HG03457 (cell line): Measurements from ENCODE around the gene PHF10.
A peak's percentile ranks its signal among the peaks of the same experiment; 100 is the strongest.
"Not testable (repeated sequence)": the region's sequence is repeated elsewhere in the genome, so short reads cannot be mapped to it uniquely, and the experiment has no call there.

Experiments used
- ATAC-seq: cut with Tn5 transposase; IDR thresholded peaks from one replicate; pipeline ENCODE4 v1.9.1; 2021; ENCODE audit warnings: moderate number of reproducible peaks; ENCODE audit not compliant: unreplicated experiment

The PHF10 gene

DNA sequence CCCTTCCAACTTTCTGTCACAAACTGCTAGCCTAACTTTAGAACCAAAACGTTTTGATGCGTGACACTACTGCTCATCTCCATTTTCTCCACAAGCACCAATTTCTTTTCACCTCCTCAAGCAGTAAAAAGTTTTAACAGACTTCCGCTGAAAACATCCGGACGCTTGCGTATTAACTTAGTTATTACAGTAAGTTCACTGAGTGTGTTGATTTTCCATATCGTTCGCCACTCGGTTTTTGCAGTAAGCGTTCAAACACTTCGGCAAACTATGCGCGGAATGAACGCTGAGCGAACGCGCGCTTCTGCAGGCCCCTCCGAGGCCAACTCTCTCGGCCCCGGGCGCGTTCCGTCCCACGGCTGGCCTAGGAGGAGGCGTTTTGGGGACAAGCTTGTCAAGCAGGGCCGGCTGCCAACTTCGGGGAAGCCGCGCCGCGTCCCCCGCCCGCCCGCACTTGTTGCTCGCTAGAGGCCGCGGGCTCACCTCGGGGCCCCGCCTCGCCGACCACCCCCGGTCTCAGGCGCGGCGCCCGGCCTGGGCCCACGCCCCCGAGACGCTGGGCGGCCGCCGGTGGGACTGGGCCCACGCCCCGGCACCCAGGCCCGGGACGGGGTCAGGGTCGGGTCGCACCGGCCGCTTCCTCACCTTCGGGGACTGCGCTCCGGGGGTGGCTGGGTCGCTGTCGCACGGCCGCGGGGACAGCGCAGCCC, 945 bp downstream of the PHF10 start:
- ATAC-seq = peak; percentile 37

DNA sequence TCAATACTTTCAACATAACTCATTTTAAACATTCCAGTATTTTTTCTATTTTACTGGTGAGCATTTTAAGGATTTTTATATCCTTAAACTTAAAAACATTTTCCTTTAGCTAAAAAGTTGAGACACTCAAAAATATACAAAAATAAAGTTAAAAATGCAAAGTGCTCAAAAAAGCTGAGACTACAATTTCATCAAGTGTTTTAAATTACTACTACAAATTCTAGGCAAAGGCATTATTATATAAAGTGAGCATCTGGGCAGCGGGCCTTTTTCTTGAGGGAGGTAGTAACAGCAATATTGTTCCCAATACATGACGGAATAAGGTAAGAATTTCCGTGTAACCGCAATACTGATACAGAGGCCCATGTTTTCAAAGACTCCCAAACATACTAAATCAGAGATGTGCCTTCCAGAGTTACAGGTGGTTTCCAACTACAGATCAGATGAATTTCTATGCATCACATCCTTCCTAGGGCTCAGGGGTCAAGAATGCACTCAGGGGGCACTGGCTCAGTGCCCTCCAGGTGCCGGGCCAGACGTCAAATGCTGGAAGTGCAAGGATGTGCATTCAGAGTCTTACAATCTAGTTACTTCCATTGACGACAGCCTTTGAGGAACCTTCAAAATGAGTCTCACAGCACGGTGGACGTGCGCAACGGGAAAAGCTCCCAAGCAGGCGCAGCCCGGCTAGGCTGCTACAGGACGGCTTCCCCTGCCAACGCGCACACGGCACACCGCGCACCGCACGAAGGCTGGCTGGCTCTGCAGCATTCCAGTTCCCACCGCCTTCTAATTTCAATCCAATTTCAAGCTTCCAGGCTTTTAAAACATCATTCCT, 1.7 kb downstream of the PHF10 start:
- peak; percentile 17 for ATAC-seq

- ATAC-seq = no peak
These were observed 4.0 kb downstream of the PHF10 start for GRCh38 chr6:169720207-169720855.

GRCh38 chr6:169719117-169719516, 5.2 kb downstream of the PHF10 start:
- ATAC-seq = no peak

GRCh38 chr6:169714595-169714994, 9.7 kb downstream of the PHF10 start:
- no peak for ATAC-seq

GRCh38 chr6:169714178-169714577, 10.1 kb downstream of the PHF10 start:
- ATAC-seq = no peak

DNA sequence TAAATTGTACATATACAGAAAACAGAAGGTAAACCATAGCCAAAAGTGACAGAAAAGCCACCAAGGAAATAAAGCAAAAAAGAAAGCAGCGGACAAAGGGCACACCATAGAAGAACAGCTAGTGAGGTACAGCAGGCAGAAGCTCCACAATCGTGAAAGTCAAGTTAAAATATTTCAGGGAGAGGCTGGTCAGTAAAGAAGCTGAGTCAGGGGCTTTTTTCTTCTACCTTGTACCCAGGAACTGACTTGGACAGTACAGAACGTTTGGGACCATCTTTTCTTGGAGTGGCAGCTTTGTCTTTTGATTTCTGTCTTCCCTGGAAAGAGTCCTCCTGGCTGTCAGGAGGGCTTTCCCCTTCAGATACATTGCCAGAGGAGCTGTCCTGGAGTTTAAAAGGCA, 14.3 kb downstream of the PHF10 start:
- ATAC-seq = no peak

DNA sequence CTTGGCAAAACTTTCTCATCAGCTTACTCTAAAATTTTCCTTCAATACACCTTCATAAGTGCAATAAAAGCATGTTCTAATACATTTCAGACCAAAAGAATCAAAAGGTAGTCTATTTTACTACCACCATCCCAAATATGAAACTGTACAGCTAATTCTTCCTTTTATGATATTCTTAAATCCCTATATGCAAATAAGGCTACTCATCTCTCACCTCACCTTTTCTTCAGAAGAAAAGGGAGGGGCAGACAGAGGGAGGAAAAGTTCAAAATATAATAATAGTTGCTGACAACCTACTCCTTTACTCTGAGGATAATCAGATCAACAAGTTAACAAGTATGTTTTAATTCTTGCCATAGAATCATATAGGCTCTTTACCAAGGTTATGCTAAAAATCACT, 15.0 kb downstream of the PHF10 start:
- ATAC-seq = no peak

GRCh38 chr6:169707772-169708171, 16.5 kb downstream of the PHF10 start:
- no peak for ATAC-seq

GRCh38 chr6:169702840-169703246, 21.5 kb downstream of the PHF10 start:
- peak; percentile 20 for ATAC-seq

DNA sequence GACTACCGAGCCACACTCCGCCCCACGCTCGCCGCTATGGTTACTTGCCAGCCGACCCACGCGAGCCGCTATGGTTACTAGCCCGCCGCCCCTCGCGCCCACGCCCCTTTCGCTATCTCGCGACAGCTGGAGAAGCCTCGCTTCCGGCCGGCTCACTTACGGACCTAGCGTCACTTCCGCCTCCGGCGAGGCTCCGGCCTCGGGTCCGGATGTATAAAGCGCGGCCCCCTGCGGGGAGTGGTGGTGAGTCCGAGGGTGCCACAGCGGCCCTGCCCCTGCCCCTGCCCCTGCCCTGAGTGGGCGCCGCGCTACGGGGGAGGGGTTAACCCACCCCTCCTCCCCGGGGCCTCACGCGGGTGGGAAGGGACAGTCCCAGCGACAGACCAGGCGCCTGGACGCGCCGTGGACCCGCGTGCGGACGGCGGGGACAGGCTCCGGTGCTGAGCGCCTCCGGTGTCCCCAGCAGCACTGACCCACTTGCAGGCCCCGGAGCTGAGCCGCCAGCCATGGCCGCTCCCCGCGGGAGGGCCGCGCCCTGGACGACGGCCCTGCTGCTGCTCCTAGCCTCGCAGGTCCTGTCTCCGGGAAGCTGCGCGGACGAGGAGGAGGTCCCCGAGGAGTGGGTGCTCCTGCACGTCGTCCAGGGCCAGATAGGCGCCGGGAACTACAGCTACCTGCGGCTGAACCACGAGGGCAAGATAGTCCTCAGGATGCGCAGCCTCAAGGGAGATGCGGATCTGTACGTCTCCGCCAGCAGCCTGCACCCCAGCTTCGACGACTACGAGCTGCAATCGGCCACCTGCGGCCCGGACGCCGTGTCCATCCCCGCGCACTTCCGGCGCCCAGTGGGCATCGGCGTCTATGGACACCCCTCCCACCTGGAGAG, 22.1 kb downstream of the PHF10 start, which contains the start of the genes C6orf120 and WDR27:
C6orf120 (plus strand) TSS at position 173 of the 886 bp plus-strand sequence; CDS start at position 507, 334 bp downstream.
WDR27 (minus strand) TSS at position 76 of the 886 bp plus-strand sequence. CDS start 13,024 bp downstream, outside the sequence.
- peak; percentile 97 for ATAC-seq

DNA sequence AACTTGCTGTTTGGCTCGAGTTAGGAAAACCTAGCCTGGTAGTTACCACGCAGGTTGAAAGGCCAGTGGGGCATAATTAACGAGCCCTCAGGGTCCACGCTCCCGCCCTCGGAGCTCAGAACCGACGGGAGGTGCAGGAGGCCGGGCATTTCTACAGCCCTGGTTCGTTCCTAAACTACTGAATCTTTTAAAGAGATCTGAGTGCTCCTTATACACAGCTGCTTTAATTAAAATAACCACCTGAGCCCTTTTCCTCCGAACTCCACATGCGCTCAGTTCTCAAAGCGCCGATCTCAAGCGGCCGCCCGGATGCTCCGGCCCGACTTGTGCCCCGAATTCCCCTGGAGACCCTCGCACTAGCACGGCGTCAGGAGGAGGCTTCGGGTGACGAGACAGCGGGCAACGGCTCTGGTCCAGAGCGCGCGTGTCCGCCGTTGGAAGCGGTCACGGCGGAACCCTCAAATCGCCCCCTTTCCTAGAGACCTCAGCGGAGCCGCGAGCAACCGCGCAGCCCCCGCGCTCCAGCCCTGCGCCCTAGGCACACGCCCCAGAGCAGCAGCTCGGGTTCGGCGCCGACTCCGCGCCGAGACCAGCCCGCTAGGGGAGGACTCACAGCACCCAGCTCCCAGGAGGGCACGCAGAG, 22.9 kb downstream of the PHF10 start:
- ATAC-seq = no peak

DNA sequence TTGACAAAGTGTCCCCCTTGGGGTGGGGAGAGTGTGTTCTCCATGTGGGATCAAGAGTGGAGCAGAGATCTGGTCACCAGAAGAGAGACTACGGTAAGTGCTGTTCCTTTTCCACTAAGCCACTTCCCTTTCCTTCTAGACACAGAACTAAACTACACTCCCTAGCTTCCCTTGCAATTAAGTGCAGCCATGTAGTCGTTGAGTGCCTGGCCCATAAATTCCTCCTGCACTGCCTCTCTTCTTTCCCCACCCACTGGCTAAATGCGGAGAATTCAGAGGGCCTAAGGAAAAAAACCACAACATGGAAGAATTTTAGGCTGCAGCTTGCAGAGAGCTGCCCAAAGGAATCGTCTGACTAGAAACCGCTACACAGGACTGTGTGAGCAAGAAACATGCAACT, 24.0 kb downstream of the PHF10 start:
- ATAC-seq = no peak

- ATAC-seq = not testable (repeated sequence)
These were observed 27.2 kb downstream of the PHF10 start for GRCh38 chr6:169697115-169697514.

DNA sequence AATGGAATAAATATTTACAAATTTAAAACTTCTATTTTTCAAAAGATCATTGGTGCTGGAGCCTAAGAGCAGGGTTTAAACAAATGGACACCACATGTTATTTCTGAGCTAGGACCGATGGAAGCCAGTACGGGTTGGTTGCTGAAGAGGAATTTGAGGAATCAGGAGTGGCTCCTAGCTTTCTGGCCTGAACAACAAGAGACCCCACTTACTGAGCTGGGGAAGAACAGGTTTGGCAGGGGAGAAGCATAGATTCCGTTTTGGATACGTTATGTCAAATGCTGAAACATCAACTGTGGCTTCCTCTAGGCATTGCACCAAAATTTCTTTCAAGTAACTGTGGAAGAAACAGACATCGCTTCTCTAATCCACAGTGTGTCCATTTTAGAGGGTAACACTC, 29.2 kb downstream of the PHF10 start:
- no peak for ATAC-seq

DNA sequence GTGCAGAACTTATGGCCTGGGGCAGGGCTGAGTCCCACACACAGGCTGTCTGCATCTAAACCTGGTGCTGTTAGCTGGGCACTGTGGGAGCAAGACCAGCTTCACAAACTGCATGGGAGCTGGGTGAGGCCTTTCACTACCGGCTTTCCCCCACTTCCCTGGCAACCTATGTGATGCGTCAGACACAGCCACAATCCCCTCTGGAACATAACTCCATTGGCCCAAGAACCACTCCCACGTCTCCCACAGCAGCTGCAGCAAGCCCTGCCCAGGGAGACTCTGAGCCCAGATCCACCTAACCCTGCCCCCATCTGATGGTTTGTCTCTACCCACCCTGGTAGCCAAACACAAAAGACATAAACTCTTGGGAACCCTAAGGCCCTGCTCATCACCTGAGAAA, 31.8 kb downstream of the PHF10 start:
- ATAC-seq = no peak

GRCh38 chr6:169691260-169691659, 33.0 kb downstream of the PHF10 start:
- ATAC-seq = no peak

- ATAC-seq = no peak
These were observed 35.0 kb downstream of the PHF10 start for GRCh38 chr6:169689287-169689686.

DNA sequence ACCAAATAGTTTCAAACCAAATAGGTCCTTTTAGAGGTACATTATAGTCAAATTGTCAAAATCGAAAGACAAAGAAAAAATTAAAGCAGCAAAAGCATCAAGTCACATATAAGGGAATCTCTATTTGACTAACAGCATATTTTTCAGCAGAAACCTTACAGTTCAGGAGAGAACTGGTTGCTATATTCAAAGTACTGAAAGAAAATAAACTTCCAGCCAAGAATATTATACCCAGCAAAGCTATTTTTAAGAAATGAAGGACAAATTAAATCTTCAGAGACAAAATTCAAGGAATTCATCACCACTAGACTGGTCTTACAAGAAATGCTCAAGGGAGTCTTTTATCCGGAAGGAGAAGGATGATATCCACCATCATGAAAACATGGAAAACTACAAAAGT, 38.4 kb downstream of the PHF10 start:
- no peak for ATAC-seq

DNA sequence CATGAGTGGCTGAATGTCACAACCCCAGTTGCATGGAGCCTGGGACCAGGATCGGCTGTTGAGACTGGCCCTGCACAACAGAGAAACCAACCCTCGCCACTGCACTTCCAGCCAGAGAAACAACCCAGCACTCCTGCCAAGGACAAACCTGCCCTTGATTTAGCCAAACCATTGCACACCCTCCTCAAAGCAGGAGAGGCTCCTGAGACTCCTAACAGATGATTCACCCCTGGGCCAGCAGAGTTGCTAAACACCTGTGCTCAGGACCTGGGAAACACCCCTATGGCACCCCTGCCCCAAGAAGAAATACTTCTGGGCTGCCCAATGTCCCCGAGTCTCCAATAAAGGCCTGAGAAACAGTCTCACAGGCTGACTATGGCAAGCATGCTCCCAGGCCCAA, 40.2 kb downstream of the PHF10 start:
- no peak for ATAC-seq
